GM19351 (cell line): ENCODE measurements around the gene MXI1.
"Not testable (repeated sequence)": the region's sequence is repeated elsewhere in the genome, so short reads cannot be mapped to it uniquely, and the experiment has no call there.

Experiments used
- ATAC-seq: cut with Tn5 transposase; IDR thresholded peaks from one replicate; pipeline ENCODE4 v1.9.1; 2021; ENCODE audit warnings: mild to moderate bottlenecking, moderate library complexity; ENCODE audit not compliant: unreplicated experiment

The MXI1 gene

DNA sequence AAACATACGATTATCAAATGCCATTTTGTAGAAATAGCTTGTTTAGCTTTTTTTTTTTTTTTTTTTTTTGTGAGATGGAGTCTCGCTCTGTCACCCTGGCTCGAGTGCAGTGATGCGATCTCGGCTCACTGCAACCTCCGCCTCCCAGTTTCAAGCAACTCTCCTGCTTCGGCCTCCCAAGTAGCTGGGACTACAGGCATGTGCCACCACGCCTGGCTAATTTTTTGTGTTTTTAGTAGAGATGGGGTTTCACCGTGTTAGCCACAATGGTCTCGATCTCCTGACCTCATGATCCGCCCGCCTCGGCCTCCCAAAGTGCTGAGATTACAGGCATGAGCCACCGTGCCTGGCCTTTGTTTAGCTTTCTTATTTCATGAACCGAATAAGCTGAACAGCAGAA is 65.6 kb downstream of the MXI1 start:
- ATAC-seq = not testable (repeated sequence)

DNA sequence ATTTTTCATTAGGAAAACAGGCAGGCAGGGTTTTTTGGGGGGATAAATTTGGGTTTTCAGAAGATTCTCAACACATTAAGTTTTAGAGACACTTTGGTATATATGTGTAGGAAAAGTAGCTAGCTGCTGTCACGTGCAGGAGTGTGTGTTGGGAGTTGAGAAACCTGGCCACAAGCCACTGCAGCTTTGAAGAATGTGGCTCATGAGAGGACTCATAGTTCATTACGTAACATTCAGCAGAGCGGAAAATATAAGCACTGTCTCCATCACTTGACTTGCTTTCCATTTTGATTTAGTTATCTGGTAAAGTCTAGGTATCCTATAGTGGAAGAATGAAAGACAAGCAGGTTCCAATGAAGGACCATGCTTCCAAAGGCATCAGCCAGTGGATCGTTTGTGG is 66.1 kb downstream of the MXI1 start:
- no peak for ATAC-seq

DNA sequence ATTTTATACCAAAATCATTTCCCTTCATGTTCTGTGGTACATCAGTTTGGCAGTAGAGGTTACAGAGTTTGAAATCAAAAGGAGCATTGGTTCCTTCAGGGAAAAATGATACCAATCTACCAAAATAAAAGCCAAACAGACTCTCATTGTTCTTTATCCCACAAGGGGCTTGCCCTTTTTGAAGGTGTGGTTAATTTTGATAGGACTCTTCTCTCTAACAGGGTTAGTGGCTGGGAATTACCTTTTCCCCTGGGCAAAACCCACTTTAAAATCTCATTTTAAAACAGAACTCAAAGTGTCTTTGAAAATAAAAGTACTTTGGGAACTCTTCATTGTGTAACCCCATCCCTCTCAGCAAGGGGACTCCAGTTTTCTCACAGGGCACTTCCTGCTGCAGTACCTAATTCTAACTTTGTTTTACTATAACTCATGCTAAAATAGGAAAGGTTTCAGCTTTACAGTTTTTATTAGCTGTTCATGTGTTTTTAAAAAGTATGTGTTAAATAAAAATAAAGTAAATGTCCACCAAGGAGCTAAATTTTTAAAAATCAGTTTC is 66.7 kb downstream of the MXI1 start:
- no peak for ATAC-seq

DNA sequence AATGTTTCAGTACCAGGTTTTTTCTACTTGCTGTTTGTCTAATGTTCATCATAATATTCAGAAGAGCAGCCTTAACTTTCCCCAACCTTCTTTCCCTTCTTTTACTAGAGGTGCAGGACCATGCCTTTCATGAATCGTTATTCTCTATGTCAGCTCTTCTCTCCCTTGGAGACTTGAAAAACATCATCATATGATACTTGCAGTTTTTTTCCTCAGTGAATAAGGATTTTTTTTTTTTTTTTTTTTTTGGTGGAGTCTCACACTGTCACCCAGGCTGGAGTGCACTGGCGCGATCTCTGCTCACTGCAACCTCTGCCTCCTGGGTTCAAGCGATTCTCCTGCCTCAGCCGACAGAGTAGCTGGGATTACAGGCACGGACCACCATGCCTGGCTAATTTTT is 67.2 kb downstream of the MXI1 start:
- ATAC-seq = no peak

DNA sequence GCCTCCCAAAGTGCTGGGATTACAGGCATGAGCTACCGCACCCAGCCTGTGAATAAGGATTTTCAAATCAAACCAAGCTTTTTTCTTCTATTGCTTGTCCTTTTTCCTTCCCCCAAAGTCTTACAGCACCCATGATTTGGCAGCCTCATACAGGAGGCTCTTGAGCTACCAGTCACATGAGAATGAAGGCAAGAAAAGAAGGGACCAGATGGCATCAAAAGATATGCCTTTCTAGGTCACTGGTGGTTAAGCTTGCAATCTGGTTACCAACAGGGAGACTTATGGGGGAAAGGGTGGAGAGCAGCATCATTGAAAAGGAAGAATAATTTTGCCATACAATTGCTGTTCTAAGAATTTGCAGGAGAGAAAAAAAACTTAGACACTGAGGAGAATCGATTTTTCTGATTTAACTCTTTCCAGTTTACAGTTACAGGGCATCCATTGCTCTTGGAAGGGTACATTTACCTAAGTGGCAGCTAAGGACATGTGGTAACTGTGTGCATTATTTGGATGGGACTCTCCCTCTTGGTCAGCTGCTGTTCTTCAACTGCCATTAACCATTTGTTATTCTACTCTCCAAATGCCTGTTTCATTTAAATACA is 67.8 kb downstream of the MXI1 start:
- no peak for ATAC-seq

DNA sequence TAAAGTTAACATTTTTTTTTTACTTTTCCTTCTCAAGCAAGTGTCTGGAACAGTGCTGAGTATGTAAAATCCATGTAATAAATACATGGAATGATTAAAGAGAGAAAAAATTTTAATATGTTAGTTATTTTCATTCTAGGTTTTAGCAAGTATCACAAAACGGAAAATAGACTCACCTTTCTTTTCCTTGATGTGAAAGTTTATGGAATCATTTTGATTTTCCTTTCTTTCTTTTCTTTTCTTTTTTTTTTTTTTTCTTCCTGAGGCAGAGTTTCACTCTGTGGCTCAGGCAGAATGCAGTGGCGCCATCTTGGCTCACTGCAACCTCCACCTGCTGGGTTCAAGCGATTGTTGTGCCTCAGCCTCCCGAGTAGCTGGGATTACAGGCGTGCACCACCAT is 69.2 kb downstream of the MXI1 start:
- no peak for ATAC-seq

DNA sequence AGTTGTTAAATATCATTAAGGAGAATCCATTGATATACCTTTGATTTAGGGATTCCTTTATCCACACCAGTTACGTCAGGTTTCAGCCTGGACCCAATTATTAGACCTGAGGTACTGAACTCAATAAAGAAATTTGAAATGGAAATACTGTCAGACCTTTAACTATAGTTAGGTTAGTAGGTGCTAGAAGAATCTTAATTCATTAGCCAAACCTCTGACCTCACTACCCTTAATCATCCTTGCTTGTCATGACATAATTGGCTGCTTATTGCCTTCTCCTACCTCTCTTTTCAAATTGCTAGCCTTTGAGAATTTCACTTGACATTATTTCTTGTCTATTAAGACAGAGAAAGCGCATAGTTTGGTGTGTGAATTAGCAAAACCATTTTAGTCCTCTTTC is 70.2 kb downstream of the MXI1 start:
- ATAC-seq = no peak

DNA sequence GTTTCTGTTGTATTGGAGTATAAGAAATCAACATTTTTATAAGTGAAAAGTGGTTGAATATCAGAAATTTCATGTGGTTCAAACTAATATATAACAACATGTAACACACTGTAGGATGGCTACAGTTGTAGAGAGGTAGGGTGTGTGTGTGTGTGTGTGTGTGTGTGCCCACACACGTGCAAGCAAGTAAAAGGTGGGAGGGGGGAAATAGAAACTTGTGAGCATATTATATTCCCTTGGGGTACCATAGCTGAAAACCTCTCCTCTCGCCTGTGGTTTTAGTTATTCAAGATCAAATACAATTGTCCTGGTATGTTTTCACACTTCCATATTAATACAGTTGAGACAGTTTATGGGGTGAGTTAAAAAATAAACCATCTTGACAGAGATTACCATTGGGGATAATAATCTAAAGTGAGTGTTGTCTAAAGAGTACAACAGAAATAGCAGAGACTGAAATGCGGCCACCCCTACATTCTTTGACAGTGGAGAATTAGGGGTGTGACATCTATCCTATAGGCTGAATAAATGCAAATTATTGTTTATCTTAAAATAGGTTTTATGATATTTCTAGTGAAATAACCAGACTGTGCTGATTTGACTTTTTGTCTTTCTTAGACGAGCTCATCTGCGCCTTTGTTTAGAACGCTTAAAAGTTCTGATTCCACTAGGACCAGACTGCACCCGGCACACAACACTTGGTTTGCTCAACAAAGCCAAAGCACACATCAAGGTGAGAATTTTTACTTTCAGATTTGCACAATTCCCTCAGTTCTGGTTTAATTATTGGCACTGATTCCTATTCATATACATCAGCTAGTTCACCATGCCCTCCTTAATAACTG is 71.4 kb downstream of the MXI1 start:
- ATAC-seq = peak; percentile 14

DNA sequence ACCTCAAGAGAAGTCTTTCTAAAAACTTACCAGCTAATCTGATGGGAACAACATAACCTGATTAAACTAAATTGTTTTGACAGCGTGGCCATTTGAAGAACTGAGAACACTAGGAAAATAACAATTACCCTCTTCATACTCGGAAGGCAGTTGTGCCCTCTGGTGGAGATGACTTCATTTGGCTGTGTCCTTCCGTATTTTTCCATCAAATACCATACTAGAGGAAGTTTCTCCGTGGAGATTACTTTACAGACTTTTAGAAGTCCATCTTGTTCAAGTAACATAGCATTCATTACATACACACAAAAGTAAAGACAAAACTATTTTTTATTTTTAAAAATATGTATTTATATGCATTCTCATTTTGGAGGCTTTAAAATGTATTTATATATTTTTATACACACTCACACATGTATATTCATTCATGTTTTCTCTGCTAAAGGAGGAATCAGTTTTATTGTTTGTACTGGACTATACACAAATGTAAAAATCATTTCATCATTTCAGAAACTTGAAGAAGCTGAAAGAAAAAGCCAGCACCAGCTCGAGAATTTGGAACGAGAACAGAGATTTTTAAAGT is 72.1 kb downstream of the MXI1 start:
- ATAC-seq = peak; percentile 66

DNA sequence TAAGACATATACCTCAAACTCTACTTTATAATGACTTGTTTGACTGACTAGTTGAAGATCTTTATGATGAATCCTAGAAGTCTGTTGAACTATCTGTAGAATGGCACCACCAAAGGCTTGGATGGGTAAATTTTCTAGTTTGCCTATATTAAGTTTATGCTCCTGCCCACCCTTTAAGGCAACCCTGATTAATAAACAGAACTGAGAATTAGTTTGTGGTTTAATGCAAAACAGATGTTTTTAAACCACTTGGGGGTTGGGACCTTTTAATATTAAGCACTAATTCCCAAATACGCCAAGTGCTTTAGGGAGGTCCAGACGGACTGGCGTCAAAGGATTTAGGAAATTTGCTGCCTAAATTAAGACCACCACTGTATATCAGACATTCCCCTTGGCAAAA is 76.9 kb downstream of the MXI1 start:
- ATAC-seq = no peak

DNA sequence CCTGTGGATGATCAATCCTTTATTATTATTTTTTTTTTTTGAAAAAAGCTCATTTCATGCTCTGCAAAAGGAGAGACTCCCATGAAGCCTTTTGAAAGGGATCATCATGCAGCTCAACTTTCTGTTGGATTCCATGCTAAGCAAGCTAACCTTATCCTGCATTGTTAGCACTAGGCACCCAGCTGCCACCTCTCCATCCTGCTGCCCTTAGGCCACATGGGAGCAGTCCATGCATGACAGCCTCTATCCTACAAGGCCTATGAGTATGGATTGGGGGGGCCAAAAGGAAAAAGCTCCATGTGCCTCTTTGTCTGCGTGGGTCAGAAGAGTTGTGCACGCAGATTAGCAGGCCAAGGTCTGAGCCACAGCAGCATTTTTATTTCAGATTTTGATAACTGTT is 78.1 kb downstream of the MXI1 start:
- no peak for ATAC-seq

DNA sequence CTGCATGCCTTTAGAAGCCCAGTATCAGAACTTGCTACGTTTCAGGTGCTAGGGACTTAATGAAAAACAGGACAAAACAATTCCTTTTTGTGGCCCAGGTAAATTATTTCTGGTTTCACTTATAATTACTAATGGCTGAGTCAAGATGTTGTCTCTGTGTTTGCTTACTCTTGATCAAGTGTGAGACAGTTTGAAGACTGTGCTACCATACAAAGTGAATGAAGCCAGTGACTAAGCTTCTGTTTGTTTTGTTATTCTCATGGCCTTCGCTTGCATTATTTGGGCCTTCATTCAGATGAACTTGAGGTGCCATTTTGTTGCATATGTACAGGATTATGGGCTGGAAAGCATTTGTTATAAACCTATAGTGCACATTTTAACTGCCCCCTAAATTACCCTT is 79.4 kb downstream of the MXI1 start:
- no peak for ATAC-seq

DNA sequence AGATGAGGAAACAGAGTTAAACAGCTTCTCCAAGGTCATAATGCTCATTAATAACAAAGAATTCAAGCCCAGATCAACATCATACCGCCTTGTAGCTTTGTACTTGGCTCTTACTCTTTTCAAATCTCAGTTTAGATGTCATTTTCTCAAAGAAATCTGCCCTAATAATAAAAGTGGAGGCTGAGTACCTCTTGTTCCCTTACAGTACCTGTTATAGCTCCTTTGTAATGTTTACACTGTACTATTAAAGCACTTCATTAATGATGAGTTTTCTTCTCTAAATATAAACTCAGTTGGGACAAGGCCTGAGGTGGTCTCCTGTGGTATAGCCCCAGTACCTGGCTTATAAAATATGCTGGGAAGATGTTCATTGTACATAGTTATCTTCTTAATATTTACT is 89.6 kb downstream of the MXI1 start:
- ATAC-seq = no peak

DNA sequence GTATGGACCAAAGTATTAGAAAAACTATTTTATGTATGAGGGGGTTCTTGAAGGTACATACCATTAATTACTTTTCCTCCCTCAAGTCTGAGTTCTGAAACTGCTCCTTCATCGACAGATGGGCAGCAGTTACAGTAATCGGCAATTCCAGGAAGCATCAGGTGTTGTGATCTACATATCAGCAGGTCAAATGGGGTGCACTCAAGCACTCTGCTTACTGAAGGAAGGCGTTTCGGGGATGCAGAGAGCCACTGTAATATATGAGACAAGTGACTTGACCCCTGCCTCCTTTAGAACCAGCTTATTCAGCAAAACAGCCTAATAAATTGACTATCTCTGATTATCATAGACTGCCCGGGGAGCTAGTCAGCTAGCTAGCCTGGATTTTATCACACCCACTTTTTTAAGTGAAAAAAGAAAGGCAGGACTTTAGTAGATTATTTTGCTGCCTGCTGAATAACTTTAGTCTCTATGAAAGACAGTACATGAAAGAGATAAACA is 93.1 kb downstream of the MXI1 start:
- ATAC-seq = no peak

DNA sequence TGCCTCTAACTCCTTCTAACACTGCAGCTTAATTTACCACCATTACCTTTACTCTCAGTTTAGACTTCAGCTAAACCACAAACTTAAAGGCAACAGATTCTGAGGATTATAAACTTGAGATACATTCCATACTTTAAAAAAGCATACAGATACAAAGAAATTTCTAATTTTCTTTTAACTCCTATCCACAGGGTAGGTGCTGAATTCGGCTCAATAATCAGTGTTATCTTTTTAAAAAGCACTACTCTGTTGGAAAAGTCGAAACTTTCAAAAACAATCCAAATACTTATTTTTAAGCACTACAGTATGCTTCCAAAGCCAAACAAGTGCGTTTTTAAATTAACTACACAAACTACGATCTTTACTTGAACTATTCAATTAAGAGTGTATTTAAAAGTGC is 96.3 kb downstream of the MXI1 start:
- ATAC-seq = no peak

DNA sequence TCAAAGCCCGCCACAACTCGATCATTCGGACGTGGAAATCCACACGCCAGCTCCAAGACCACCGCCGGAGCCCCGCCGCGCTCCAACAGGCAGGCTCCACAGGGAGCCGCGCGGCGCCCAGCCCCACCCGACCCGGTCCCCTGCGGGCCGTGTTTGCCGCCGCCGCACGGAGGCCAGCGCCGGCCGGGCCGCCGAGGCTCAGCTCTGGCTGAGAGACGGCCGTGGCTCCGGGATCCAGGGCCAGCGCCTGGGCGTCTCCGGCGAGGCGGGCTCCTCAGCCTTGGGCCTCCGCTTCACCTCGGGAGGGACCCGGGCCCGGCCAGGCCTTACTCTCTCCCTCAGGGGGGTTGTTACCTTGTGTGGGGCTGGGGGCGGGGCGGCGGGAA is 97.0 kb downstream of the MXI1 start:
- peak; percentile 41 for ATAC-seq

DNA sequence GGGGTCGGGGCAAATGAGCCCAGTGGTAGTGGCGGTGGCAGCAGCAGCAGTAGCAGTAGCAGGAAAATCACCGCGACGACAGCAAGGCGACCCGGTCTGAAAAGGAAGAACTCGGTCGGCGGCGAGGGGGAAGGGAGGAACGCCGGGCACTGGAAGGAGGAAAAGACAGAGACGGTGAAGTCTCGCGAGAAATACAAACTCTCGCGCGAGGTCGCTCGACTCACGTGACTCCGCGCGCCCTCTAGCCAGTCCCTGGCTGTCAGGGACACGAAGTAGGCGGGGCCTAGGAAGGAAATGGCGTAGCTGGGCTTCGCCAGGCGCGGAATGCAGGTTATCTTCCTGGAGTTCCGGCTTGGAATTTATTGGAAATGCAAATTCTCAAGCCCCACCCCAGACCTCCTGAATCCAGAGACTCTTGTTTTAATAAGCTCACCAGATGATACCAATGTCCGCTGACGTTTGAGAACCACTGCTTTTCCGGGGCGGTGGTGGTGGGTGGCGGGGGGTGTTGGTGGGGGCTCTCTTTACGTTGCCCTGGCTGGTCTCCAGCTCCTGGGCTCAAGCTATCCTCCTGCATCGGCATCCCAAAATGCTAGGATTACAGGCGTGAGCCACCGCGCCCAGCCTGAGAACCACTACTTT is 97.5 kb downstream of the MXI1 start, which contains the start of gene SMNDC1:
TSS of gene SMNDC1 (minus strand) at position 141 of the 642 bp plus-strand sequence. CDS start 1,333 bp downstream, outside the sequence.
- peak; percentile 84 for ATAC-seq

DNA sequence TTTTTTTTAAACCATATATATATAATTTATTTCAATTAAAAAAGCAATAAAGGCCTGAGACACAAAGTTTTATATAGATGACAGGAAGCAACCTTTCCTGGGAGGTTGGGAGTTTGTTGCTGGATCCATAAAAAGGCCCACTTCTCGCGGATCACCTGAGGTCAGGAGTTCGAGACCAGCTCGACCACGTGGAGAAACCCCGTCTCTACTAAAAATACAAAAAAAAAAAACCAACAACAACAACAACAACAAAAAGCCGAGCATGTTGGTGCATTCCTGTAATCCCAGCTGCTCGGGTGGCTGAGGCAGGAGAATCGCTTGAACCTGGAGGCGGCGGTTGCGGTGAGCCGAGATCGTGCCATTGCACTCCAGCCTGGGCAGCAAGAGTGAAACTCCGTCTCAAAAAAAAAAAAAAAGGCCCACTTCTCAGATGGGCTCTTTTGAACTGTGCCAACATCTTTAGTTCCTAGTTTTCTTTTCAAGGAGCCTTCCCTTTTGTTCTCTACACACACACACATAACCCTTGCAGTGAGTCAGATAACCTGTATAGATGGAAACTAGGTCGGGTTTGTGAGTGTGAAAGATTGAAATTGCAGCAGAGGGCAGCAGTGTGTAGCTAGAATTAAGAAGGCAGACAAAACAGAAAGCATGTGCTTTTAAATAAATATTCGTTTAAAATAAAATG is 98.5 kb downstream of the MXI1 start:
- peak; percentile 57 for ATAC-seq

DNA sequence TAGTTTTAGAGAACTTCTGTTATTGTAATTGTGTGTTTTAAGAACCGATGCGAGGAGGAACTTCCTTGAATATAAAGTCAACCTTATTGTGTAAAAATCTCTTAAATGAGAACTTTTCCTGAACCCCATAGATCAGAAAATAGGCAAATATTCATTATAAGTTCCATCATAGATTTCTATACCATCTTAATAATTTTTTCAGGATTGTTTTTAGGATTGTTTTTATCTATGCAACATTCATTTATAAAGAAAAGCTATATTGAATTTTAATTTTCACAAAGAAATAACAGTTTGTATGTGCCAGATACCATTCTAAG is 99.0 kb downstream of the MXI1 start:
- ATAC-seq = no peak

DNA sequence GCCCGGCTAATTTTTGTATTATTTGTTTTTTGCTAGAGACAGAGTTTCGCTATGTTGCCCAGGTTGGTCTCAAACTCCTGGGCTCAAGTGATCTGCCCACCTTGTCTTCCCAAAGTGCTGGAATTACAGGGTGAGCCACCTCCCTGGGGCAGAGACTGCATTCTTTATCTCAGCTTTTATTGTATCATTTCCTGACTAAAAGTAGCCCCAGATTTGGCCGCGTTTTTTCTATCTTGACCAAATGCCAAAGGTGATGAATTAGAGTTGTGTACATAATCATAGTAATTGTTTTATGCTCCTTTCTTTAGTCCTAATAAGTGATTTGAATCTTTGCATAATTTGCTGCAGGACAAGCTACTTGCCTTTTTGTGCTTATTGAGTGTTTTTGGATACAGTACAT is 100.4 kb downstream of the MXI1 start:
- ATAC-seq = no peak

DNA sequence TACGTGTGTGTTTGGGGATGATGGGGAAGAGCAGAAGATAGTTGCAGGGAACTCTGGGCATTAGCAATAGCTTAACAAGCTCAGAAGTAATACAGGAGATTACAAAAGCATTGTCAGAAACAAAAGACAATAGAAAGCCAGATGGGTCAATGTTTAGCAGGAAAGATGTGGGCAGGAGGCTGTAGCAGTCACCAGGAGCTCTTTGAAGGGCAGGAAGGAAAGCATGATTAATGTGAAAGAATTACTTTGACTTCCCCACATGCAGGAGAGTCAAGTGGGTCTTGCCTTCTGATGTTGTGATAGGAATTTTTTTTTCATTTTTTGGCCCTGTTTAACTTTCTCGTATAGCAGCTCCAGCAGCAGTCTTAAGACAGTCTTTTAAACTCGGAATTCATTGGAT is 103.3 kb downstream of the MXI1 start:
- ATAC-seq = no peak
